ENCODE measurements around the gene NAV2. TPM values are rescaled to one million over a fixed set of nuclear protein-coding genes. Genes with fewer than 3 reads are reported as not detected.

The NAV2 gene
- total RNA-seq, 1 experiment from 2014 or later: 2.1 TPM

DNA sequence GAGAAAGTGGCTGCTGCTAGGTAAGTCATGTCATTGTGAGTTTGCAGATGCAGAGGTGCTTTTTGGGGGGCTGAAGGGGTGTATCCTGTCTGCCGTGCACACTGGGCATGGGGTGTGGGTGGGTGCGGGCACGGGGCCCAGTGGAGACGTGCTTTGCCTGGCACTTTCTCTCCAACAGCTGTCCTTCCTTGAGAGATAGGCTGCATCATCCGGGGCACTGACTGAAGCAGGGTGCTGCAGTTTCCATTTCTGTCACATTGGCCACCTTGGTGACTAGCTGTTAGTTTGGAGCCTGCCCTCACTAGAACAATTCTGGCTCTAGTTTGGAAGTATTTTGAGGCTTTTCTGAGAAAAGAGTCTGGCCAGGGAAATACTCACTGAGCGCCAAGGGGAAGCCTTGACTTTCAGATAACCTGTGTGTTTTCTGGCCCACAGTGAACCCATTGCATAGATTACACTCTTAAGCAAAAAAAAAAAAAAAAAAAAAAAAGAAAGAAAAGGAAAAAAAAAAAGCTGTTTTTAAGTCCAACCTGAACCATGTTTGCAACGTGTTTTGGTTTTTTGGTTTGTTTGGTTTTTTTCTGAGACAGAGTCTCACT is 219.2 kb downstream of the NAV2 start:
- ChIA-PET RAD21 (ENCODE audit: low non-redundant PET in 1 of 2, low total read pairs in 2 of 2, uncharacterized antibody in 2 of 2, unreplicated experiment in 2 of 2) (no interaction called here), POLR2A (no interaction called here), CTCF (no interaction called here)
- Histone ChIP-seq H3K27me3 (ENCODE audit: insufficient read depth, low read length) (no peaks in the 10 kb centered on the region), H2AFZ (ENCODE audit: low read depth, low read length, poor library complexity, severe bottlenecking) (no peak overlapping the region), H3K9ac (ENCODE audit: low read length) (no peak overlapping the region), H3K79me2 (ENCODE audit: insufficient read depth, low read length) (no peaks in the 10 kb centered on the region), H4K20me1 (ENCODE audit: insufficient read depth) (no peaks in the 10 kb centered on the region), H3K9me3 (ENCODE audit: control insufficient read depth in 1 of 2, insufficient read depth in 1 of 2, low read depth in 1 of 2, low read length in 2 of 2) (no peaks in the 10 kb centered on the region), H3K36me3 (ENCODE audit: control insufficient read depth in 1 of 2, insufficient read depth in 2 of 2, low read length in 2 of 2) (no peaks in the 10 kb centered on the region), H3K4me2 (ENCODE audit: low read length) (no peak overlapping the region), H3K4me1 (ENCODE audit: control insufficient read depth in 1 of 2, insufficient read depth in 2 of 2, low read length in 2 of 2) (no peaks in the 10 kb centered on the region), H3K9me2 (ENCODE audit: insufficient read depth) (no peaks in the 10 kb centered on the region), H3K27ac (ENCODE audit: low read depth, low read length) (no peak overlapping the region), H3K4me3 (replicated peaks in 1 of 2; ENCODE audit: low read depth in 1 of 2, low read length in 2 of 2) (no peak overlapping the region)
- no peak for TF ChIP-seq CBX3 (IDR thresholded peaks at IDR 0.05; ENCODE audit: low read depth)
- TF ChIP-seq CEBPB (IDR thresholded peaks at IDR 0.05; ENCODE audit: low read depth): no peak
- TF ChIP-seq ZNF274 (IDR thresholded peaks at IDR 0.05; ENCODE audit: low read depth, low read length): no peak
- no peak for TF ChIP-seq JUND (IDR thresholded peaks at IDR 0.05)
- ATAC-seq (no peak), DNase-seq (ENCODE audit: low read depth, low spot score) (no peak)
- intact Hi-C loops (cut with micrococcal nuclease): no loop called here
- BruUV-seq (replicated peaks): no TSS peak

DNA sequence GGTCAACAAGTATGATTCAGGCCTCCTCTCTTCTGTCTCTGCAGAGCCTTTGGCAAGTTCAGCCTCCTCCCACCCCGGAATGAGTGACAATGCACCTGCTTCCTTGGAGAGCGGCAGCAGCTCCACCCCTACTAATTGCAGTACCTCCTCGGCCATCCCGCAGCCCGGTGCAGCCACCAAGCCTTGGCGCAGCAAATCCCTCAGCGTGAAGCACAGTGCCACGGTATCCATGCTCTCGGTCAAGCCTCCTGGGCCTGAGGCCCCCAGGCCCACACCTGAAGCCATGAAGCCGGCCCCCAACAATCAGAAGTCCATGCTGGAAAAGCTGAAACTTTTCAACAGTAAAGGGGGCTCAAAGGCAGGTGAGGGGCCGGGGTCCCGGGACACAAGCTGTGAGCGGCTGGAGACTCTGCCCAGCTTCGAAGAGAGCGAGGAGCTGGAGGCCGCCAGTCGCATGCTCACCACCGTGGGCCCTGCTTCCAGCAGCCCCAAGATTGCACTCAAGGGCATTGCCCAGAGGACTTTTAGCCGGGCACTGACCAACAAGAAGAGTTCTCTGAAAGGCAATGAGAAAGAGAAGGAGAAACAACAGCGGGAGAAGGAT is 220.6 kb downstream of the NAV2 start:
- ChIA-PET POLR2A (no interaction called here), RAD21 (ENCODE audit: low non-redundant PET in 1 of 2, low total read pairs in 2 of 2, uncharacterized antibody in 2 of 2, unreplicated experiment in 2 of 2) (no interaction called here), CTCF (interaction anchor here (1.6 kb wide), 1 partner anchor 199 kb away, joined by 6 read pairs; no protein-coding TSS in a partner anchor)
- no peaks in the 10 kb centered on the region for H3K9me2 ChIP-seq (ENCODE audit: insufficient read depth)
- no peaks in the 10 kb centered on the region for H3K79me2 ChIP-seq (ENCODE audit: insufficient read depth, low read length)
- no peaks in the 10 kb centered on the region for H3K4me1 ChIP-seq (ENCODE audit: control insufficient read depth in 1 of 2, insufficient read depth in 2 of 2, low read length in 2 of 2)
- H4K20me1 ChIP-seq (ENCODE audit: insufficient read depth): no peaks in the 10 kb centered on the region
- no TSS peak for BruUV-seq (replicated peaks)
- H3K36me3 ChIP-seq (ENCODE audit: control insufficient read depth in 1 of 2, insufficient read depth in 2 of 2, low read length in 2 of 2): no peaks in the 10 kb centered on the region
- H3K9me3 ChIP-seq (ENCODE audit: control insufficient read depth in 1 of 2, insufficient read depth in 1 of 2, low read depth in 1 of 2, low read length in 2 of 2): no peaks in the 10 kb centered on the region
- ATAC-seq (no peak), DNase-seq (ENCODE audit: low read depth, low spot score) (no peak)
- no peak overlapping the region for H2AFZ ChIP-seq (ENCODE audit: low read depth, low read length, poor library complexity, severe bottlenecking)
- no peak overlapping the region for H3K27ac ChIP-seq (ENCODE audit: low read depth, low read length)
- H3K27me3 ChIP-seq (ENCODE audit: insufficient read depth, low read length): no peaks in the 10 kb centered on the region
- TF ChIP-seq, protein P1, sequence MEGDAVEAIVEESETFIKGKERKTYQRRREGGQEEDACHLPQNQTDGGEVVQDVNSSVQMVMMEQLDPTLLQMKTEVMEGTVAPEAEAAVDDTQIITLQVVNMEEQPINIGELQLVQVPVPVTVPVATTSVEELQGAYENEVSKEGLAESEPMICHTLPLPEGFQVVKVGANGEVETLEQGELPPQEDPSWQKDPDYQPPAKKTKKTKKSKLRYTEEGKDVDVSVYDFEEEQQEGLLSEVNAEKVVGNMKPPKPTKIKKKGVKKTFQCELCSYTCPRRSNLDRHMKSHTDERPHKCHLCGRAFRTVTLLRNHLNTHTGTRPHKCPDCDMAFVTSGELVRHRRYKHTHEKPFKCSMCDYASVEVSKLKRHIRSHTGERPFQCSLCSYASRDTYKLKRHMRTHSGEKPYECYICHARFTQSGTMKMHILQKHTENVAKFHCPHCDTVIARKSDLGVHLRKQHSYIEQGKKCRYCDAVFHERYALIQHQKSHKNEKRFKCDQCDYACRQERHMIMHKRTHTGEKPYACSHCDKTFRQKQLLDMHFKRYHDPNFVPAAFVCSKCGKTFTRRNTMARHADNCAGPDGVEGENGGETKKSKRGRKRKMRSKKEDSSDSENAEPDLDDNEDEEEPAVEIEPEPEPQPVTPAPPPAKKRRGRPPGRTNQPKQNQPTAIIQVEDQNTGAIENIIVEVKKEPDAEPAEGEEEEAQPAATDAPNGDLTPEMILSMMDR (IDR thresholded peaks at IDR 0.05 in 2 of 3, conservative IDR thresholded peaks at IDR 0.05 in 1 of 3; ENCODE audit: borderline replicate concordance in 1 of 3, insufficient read depth in 1 of 3, low read depth in 2 of 3, low read length in 2 of 3): no peak
- TF ChIP-seq YY1 (IDR thresholded peaks at IDR 0.05; ENCODE audit: extremely low read depth, insufficient replicate concordance, low read depth, low read length) (no peak), SP1 (IDR thresholded peaks at IDR 0.05; ENCODE audit: low read depth) (no peak), ZNF274 (IDR thresholded peaks at IDR 0.05; ENCODE audit: low read depth, low read length) (no peak), JUND (IDR thresholded peaks at IDR 0.05) (no peak), ELF1 (IDR thresholded peaks at IDR 0.05; ENCODE audit: borderline replicate concordance, low read depth) (no peak), EZH2 (IDR thresholded peaks at IDR 0.05) (no peak), CEBPB (IDR thresholded peaks at IDR 0.05; ENCODE audit: low read depth) (no peak), FOSL1 (IDR thresholded peaks at IDR 0.05; ENCODE audit: low read depth) (no peak), RAD21 (IDR thresholded peaks at IDR 0.05; ENCODE audit: low read depth) (no peak)
- TF ChIP-seq, protein P2, sequence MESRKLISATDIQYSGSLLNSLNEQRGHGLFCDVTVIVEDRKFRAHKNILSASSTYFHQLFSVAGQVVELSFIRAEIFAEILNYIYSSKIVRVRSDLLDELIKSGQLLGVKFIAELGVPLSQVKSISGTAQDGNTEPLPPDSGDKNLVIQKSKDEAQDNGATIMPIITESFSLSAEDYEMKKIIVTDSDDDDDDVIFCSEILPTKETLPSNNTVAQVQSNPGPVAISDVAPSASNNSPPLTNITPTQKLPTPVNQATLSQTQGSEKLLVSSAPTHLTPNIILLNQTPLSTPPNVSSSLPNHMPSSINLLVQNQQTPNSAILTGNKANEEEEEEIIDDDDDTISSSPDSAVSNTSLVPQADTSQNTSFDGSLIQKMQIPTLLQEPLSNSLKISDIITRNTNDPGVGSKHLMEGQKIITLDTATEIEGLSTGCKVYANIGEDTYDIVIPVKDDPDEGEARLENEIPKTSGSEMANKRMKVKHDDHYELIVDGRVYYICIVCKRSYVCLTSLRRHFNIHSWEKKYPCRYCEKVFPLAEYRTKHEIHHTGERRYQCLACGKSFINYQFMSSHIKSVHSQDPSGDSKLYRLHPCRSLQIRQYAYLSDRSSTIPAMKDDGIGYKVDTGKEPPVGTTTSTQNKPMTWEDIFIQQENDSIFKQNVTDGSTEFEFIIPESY (IDR thresholded peaks at IDR 0.05; ENCODE audit: extremely low read depth, insufficient replicate concordance, low read length): no peak
- TF ChIP-seq, protein P3, sequence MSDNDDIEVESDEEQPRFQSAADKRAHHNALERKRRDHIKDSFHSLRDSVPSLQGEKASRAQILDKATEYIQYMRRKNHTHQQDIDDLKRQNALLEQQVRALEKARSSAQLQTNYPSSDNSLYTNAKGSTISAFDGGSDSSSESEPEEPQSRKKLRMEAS (IDR thresholded peaks at IDR 0.05): no peak
- no peak overlapping the region for H3K9ac ChIP-seq (ENCODE audit: low read length)
- H3K4me3 ChIP-seq (replicated peaks in 1 of 2; ENCODE audit: low read depth in 1 of 2, low read length in 2 of 2): no peak overlapping the region
- intact Hi-C loops (cut with micrococcal nuclease): no loop called here
- no peak overlapping the region for H3K4me2 ChIP-seq (ENCODE audit: low read length)

Measured in HCT116 (cell line).